Measurements from ENCODE around the gene LGMN. TPM values are rescaled to one million over a fixed set of nuclear protein-coding genes. Genes with fewer than 3 reads are reported as not detected.

Gene LGMN
- polyA plus RNA-seq, 1 donor (not counting 4 experiments of a cell fraction or from before 2014, with no cell fraction given), result 61.0 TPM

GRCh38 chr14:92726135-92726932 lies 22.1 kb downstream of the LGMN start:
- peaks cover 4% of the 10 kb centered on the region in 2 experiments for H3K36me3 ChIP-seq (ENCODE audit: control insufficient read depth in 2 of 2, extremely low read depth in 1 of 2, insufficient read depth in 2 of 2, low read length in 2 of 2)
- dilution Hi-C loops (cut with MboI; ENCODE audit: extremely low pct_ligation_motif_present, low sequenced_read_pairs), result no loop called here
- no peaks in the 10 kb centered on the region for H3K79me2 ChIP-seq (ENCODE audit: control insufficient read depth, insufficient read depth, low read length)
- TF ChIP-seq CTCF (optimal IDR thresholded peaks at IDR 0.05 in 1 of 3, IDR thresholded peaks at IDR 0.05 in 1 of 3, conservative IDR thresholded peaks at IDR 0.05 in 1 of 3; ENCODE audit: extremely low read depth in 1 of 3, insufficient read depth in 2 of 3, low read length in 3 of 3), result no peak
- TF ChIP-seq EZH2 (IDR thresholded peaks at IDR 0.05; ENCODE audit: low read length), result no peak
- H3K9ac ChIP-seq (ENCODE audit: control insufficient read depth, extremely low read depth, insufficient read depth, low read length), result no peak overlapping the region
- peak overlapping the region; percentile 22 for H3K27ac ChIP-seq (ENCODE audit: control insufficient read depth, insufficient read depth, low read length)
- FAIRE-seq (no peak), DNase-seq (ENCODE audit: low read depth, low spot score) (no peak)
- no peak overlapping the region for H3K4me2 ChIP-seq (ENCODE audit: control insufficient read depth, extremely low read depth, insufficient read depth, low read depth, low read length)
- no peaks in the 10 kb centered on the region for H4K20me1 ChIP-seq (ENCODE audit: control insufficient read depth, extremely low read depth, insufficient read depth, low read length)
- H3K4me3 ChIP-seq (ENCODE audit: control insufficient read depth in 2 of 3, extremely low read depth in 1 of 3, insufficient read depth in 2 of 3, low read depth in 1 of 3, low read length in 3 of 3), result no peak overlapping the region
- no peak overlapping the region for H2AFZ ChIP-seq (ENCODE audit: control insufficient read depth, low read length)
- no peaks in the 10 kb centered on the region for H3K9me1 ChIP-seq (ENCODE audit: control insufficient read depth, extremely low read depth, insufficient read depth, low read length)
- H3K4me1 ChIP-seq (ENCODE audit: control insufficient read depth, extremely low read depth, insufficient read depth, low read length), result peaks cover 8% of the 10 kb centered on the region
- H3K9me3 ChIP-seq (ENCODE audit: control insufficient read depth, low read depth, low read length), result no peaks in the 10 kb centered on the region
- H3K27me3 ChIP-seq (ENCODE audit: control insufficient read depth, extremely low read depth, insufficient read depth, low read length), result no peaks in the 10 kb centered on the region

- no peak overlapping the region for H3K27ac ChIP-seq (ENCODE audit: control insufficient read depth, insufficient read depth, low read length)
- H3K9me3 ChIP-seq (ENCODE audit: control insufficient read depth, low read depth, low read length), result no peaks in the 10 kb centered on the region
- FAIRE-seq (no peak), DNase-seq (ENCODE audit: low read depth, low spot score) (no peak)
- H3K4me1 ChIP-seq (ENCODE audit: control insufficient read depth, extremely low read depth, insufficient read depth, low read length), result peaks cover 3% of the 10 kb centered on the region
- H2AFZ ChIP-seq (ENCODE audit: control insufficient read depth, low read length), result no peak overlapping the region
- dilution Hi-C loops (cut with MboI; ENCODE audit: extremely low pct_ligation_motif_present, low sequenced_read_pairs), result no loop called here
- no peaks in the 10 kb centered on the region for H3K27me3 ChIP-seq (ENCODE audit: control insufficient read depth, extremely low read depth, insufficient read depth, low read length)
- peaks cover 0 to 2% of the 10 kb centered on the region in 2 experiments for H3K36me3 ChIP-seq (ENCODE audit: control insufficient read depth in 2 of 2, extremely low read depth in 1 of 2, insufficient read depth in 2 of 2, low read length in 2 of 2)
- no peak overlapping the region for H3K9ac ChIP-seq (ENCODE audit: control insufficient read depth, extremely low read depth, insufficient read depth, low read length)
- H3K4me3 ChIP-seq (ENCODE audit: control insufficient read depth in 2 of 3, extremely low read depth in 1 of 3, insufficient read depth in 2 of 3, low read depth in 1 of 3, low read length in 3 of 3), result no peak overlapping the region
- H4K20me1 ChIP-seq (ENCODE audit: control insufficient read depth, extremely low read depth, insufficient read depth, low read length), result no peaks in the 10 kb centered on the region
- H3K4me2 ChIP-seq (ENCODE audit: control insufficient read depth, extremely low read depth, insufficient read depth, low read depth, low read length), result no peak overlapping the region
- H3K79me2 ChIP-seq (ENCODE audit: control insufficient read depth, insufficient read depth, low read length), result no peaks in the 10 kb centered on the region
- TF ChIP-seq CTCF (optimal IDR thresholded peaks at IDR 0.05 in 1 of 3, IDR thresholded peaks at IDR 0.05 in 1 of 3, conservative IDR thresholded peaks at IDR 0.05 in 1 of 3; ENCODE audit: extremely low read depth in 1 of 3, insufficient read depth in 2 of 3, low read length in 3 of 3) (no peak), EZH2 (IDR thresholded peaks at IDR 0.05; ENCODE audit: low read length) (no peak)
- no peaks in the 10 kb centered on the region for H3K9me1 ChIP-seq (ENCODE audit: control insufficient read depth, extremely low read depth, insufficient read depth, low read length)
These were observed 23.7 kb downstream of the LGMN start for GRCh38 chr14:92724516-92725340.

All from keratinocyte (primary cell).